GM18508 (cell line): ENCODE data around the gene NTN1.
"Not testable (repeated sequence)": the region's sequence is repeated elsewhere in the genome, so short reads cannot be mapped to it uniquely, and the experiment has no call there.

Source experiments
- ATAC-seq: cut with Tn5 transposase; IDR thresholded peaks from one replicate; pipeline ENCODE4 v1.9.1; 2021; ENCODE audit warnings: moderate number of reproducible peaks; ENCODE audit not compliant: insufficient read depth, unreplicated experiment

NTN1 gene

DNA sequence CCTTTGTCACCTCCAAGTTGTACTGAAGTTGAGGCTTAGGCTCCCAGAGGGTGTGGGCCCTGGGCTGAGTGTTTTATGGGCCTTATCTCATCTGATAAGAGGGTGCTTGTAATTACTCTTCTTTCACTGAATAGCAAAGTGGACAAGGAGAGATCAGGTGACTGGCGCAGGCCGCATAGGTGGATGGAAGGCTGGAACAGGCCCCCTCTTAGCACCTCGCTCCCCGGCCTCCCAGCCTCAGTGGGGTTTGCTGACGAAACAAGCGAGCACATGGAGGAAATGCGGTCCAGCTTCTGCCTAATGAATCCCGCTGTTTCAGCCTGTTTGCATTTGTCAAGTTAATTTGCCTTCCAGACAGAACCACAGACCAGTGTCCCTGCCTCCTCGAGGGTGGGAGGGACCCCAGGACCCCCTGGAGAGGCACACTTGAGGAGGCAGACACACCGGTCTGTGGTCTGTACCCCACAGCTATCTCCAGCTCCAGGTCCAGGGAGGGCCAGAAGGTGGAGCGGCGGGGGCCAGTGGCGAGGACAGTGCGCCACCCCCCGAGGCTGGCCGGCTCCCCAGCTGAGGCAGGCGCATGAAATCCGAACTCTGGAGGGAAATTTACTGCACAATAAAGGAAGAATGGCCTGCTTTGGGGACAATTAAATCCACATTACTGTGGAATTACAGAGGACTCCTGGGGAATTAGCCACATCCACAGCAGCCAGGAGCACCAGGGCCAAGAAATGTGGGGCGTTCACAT lies 123.4 kb downstream of the NTN1 start:
- no peak for ATAC-seq

DNA sequence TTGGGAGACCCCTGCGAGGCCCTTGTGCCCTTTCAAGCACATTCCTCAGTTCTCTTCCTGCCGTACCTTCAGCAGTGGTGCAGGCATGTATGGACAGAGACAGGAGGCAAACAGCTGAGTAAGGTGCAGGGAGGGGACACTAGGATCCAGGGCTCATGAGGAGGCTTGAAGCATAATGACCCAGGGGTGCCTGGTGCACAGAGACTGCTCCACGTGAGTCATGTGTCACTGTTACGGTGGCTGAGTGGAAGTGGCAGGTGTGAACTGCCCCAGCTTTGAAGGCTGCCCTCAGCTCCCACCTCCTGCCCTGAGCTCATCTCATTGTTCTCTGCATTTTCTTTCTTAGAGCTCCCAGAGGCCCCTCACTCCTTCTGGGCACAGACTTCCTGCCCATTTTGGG lies 124.8 kb downstream of the NTN1 start:
- no peak for ATAC-seq

DNA sequence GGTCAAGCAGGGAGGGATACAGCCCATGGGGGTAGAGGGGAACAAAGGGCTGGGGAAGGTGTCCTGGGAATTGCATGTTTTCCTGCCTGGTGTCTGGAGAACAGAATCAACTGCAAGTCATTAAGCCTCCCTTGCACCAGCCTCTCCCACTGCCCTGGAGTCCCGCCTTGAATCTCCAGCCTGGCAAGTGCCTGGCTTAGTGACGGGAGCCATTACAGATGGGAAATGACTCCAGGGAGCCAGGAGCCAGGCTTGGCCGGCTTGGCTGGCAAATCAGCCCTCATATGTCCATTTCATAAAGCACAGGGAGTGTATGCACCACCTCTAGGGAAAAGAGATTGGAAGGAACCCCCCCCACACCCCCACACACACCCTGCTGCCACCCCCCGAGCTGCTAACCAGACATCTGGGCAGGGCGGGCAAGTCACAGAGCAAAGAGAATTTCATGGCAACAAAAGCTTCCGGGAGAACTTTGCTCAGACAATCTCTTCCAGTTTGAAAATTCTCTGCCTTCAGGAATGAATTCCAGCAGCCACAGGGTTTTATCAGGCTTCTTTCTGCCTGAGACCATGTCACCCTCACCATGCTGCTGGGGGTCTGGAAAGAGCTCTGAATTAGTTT lies 127.7 kb downstream of the NTN1 start:
- no peak for ATAC-seq

DNA sequence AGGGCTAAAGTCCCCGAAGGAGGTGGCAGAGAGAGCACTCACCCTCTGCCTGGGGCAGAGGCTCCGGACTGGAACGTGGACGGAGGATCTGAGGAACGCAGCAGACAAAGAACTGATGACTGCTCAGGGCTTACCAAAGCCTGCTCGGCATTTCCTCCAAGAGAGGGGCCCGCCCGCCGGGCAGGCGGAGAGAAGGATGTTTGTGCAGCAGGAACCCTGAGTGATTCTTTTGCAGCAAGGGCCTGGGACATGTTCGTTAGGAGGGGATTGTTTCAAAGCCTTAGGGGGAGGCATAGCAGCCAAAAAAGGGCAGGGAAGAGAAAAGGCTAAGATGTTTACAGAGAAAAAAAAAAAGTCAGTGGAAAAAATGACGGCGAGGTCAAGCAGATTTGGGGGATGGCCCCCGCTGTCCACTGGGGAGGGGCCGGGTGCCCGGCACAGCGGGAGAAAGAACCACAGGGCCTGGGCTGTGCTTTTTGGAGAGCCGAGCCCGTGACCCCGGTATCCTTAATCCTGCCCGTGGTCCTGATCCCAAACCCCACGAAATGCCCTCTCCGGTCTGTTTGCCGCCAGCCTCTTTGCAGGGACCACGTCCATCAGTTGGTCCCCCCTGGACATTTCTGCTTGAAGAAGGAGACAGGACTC lies 129.3 kb downstream of the NTN1 start:
- ATAC-seq = no peak

DNA sequence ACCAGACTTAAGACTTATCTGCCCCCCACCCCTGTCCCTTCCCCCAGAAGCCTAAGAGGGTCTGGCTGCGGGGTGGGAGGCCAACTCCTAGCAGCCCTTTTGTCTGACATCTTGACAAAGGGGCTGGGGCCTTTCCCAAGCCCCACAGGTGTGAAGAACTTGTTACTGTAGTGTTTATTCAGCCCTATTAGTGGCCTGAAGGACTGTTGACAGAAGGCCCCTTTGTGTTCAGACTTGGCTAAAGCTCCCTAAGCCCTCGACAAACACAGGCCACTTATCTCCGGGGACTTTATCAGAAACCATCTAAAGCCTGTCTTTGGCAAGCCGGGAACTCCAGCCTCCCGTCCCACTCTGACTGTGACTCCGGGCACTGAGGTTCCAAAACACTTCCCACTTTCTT lies 129.8 kb downstream of the NTN1 start:
- no peak for ATAC-seq

DNA sequence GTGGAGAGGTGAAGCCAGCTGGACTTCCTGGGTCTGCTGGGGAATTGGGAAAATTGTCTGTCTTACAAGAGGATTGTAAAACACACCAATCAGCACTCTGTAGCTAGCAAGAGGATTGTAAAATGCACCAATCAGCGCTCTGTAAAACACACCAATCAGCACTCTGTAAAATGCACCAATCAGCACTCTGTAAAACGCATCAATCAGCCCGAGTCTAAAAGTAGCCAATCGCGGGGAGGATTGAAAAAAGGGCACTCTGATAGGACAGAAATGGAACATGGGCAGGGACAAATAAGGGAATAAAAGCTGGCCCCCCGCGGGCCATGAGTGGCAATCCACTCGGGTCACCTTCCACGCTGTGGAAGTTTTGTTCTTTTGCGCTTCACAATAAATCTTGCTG lies 130.4 kb downstream of the NTN1 start:
- ATAC-seq = not testable (repeated sequence)

DNA sequence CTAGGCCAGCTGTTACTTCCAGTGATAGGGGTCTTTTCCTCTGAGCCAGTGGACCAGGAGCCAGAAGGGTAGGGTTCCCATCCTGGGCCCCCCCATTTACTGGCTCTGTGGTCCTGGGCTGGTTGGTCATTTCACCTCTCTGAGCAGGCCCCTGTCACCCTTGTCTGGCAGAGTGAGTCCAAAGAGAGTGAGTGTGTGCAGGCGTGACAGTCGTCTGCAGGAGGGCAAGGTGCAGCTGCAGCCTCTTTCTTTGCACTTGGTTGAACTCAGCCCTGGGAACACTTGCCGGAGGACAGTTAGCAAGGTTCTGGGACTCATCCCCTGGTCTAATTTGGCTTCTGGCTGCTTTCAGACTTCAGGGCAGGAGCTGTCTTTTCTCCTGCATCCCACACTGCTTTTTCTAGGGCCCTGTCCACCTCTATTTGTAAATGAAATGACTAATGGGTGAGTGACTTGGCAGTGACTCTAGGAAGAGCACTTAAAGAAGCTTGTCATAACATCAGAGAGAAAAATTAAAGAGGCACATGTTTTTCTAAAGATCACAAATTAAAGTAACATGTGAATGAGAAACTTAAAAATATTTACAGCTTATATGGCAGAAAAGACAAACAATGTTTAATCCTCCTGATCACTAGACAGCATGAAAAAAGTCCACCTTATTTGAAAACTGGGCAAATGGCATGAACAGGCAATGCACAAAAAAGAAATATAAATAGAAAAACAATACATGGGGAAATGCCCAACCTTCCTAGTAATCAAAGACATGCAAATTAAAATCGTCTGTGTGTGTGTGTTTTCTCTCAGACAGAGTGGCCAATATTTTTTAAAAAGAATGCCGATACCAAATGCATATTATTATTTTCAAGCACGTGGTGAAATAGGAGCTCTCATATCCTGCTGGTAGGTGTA lies 137.5 kb downstream of the NTN1 start:
- no peak for ATAC-seq

DNA sequence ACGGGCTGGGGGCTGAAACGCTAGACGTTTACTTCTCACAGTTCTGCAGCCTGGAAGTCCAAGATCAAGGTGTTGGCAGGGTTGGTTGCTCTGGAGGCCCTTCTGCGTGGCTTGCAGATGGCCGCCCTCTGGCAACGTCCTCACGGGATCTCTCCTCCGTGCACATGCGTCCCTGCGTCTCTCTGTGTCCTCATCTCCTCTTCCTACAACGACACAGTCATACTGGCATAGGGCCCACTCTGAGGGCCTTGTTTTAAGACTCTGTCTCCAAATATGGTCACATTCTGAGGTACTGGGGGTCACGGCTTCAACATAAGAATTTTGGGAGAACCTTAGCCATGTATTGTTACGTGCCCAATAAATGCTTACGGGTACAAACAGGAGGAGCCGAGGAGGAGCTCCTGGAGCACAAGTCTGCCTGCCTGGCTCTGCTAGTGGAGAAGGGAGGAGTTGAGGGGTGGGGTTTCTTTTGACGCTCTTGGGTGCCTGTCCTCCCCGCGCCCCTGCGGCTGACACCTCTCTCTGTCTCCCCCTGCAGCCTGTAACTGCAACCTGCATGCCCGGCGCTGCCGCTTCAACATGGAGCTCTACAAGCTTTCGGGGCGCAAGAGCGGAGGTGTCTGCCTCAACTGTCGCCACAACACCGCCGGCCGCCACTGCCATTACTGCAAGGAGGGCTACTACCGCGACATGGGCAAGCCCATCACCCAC lies 141.1 kb downstream of the NTN1 start:
- ATAC-seq = no peak

DNA sequence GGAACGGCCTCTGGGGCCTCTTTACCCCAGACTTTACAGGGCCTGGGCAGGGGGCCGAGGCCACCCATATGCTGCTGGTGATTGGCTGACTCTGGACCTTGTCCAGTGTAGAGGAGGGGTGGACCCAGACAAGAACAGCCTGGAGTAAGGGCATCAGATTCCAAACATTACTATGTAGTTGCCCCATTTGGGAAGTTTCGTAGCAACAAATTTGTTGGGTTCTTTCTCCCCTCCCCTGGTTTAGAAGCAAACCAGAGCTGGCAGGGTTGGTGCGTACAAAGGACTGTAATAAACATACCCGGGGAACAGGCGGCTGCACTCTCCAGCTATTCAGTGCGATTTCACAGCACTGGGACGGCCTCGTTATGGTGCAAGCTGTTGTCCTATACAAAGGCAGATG lies 145.5 kb downstream of the NTN1 start:
- ATAC-seq = no peak

DNA sequence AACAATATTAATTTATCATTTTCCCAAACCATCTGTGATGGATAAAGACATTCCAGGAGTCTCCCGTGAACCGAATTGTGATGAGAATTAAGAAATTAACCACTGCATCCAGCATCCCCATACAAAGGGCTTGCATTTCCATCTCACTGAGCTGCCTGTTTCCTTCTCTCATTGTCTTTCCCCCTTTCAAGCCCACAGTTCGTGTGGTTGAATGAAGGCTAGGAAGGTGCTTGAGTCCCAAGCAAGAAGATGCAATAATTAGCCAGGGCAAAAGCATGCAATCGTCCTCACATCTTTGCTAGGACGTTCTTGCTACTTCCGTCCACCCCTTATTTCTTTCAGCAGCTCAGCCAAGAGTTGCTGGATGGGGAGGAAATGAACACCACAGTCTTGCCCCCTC lies 146.1 kb downstream of the NTN1 start:
- ATAC-seq = no peak

DNA sequence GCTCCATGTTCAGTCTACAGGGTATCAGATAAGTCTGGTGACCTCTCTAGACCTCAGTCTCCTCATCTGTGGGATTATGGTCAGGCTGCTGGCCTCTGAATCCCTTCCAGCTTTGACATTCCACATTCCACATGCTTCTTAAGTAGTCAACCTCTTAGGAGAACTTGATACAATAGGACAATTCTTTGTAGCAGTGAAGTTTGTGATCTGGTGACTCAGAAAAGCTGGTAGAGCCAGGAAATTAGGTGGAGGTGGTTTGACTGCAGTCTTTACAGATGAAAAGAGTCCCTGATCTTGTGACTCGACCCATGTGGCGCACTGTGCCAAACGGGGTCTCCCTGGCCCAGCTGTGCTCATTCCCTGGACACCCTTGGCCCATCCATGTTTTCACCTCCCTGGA lies 147.8 kb downstream of the NTN1 start:
- ATAC-seq = no peak

DNA sequence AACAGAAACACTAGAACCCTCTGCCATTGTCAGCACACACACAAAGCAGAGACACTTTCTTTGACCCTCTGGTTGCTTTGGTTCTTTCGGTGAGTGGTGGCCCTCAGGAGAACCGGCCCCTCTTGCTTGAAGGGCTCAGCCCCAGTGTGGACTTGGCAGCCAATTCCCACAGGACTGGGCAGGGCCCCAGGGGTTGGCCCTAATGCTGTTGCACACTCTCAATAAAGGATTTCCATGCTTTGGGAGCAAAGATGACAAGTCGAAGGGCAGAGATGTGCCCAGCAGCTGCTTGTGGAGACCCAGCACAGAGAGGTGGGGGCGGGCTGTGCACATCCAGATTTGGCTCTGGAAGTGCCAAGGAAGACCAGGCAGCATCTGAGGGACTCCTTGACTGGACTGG lies 149.0 kb downstream of the NTN1 start:
- no peak for ATAC-seq

DNA sequence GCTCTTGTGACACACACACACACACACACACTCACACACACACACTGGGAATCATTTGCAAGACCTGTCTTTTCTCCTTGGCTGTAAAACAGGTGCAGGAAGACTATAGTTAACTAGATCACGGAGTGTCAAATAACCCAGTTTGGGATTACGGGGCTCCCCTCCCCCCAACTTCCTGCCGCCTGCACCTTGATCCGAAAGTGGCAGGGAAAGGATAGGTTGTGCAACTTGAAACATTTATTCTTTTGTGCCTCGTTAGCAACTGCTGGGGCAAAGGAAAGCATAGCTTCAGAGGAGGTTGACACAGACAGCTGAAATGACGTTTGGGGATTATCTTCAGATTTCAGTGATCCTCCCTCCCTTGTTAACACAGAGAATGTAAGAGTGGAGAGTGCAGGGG lies 149.5 kb downstream of the NTN1 start:
- no peak for ATAC-seq

DNA sequence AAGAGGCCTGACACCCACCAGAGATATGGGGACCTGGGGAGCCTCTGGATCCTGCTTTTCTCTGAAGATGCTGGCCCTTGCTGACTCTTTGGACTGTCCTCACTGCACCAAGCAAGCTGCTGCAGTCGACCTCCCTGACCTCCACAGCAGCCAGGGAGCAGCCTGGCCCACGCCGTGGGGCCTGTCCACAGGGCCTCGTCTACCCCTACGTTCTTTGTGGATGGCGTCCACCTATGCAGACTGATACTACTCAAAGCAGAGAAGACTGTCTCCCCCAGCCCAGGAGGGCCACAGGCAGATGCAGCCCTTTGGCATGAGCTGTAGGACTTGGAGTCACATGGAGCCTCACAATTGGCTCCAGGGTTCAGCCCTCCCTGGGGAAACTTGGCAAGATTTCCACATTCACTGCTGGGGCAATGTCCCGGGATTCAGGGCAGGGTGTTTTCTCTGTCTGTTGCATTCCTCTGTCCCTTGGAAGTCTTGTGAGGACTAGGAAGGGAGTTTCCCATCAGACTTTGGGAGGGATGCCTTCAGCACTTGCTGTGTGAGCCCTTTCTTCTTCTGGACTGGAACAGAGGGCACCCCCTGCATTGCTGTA lies 152.2 kb downstream of the NTN1 start:
- no peak for ATAC-seq

DNA sequence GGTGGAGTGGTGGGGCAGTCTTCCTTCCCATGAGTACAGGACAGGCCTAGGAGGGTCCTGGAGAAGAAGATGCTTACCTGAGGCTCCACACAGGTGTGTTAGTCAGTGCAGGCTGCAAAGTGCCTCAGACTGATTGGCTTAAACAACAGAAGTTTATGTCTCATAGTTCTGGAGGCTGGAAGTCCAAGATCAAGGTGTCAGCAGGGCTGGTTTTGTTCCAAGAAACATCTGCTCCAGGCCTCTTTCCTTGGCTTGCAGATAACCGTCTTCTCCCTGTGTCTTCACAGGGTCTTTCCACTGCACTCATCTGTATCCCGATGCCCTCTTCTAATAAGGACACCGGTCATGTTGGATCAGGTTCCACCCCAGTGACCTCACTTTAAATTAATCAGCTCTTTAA lies 153.0 kb downstream of the NTN1 start:
- ATAC-seq = no peak

DNA sequence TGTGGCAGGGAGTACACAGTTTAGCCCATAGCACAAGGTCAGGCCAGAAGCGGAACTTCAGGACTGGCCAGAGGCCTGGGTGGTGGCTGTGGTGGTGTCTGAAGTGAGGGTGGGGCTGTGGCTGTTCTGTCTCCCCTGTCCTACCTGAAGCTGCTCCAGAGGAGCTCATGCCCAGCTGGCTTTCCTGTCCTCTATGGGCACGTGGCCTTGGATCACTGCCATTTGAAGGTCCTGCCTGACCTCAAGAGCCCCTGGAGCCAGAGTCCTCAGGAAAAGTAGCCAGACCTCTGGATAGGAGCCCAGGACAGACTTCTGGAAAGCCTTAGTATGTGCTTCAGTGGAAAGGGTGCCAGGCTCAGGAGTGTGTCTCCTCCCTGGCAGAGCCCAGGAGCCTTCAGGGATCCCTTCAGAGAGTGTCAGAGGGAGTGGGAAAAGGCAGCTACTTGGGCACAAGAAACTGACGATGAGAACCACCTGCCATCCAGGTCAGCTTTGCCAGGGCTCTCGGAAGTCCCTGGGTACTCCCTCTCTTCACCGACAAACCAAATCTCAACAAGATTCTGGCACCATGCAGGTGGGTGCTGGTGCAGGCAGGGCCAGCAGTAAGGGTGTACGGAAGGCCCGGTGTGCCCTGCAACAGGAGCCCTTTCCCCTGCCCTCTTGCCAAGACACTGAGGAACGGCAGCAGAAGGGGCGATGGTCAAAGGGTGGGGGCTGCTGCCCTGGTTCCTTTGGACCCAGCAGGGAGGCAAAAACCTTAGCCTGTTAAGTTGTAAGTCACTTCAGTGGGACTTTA lies 153.7 kb downstream of the NTN1 start:
- ATAC-seq = no peak

DNA sequence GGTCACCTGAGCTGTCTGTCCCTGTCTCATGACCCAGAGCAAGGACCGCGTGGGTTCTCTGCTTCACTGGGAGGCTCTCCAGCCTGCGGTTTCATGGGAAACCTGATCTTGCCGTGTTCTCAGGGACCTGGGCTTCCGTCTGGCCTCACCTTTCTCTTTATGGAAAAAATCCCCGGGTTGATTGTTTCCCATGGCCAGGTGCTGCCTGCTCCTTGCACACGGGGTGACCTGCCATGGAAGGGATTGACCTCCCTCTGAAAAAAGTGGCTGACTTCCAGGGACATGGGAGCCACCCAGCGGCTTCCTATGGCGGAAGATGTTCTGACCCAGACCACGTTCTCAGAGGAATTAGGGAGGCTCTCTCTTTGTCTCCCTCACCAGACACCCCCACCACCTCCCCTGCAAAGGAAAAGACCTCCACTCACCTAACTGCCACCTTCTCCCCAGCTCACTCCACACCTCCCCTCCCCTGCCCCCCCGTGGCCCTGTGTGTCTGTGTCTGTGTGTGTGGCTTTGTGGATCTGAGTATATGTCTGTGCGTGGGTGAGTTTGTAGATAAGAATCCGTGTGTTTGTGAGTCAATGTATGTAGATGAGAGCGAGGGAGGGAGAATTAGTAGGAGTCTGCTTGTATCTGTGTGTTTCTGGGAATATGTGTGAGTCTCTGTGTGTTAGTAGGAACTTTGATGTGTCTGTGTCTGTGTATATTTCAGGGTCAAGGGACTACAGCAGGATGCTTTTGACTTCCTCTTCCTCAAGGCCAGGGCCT lies 154.6 kb downstream of the NTN1 start:
- ATAC-seq = no peak

DNA sequence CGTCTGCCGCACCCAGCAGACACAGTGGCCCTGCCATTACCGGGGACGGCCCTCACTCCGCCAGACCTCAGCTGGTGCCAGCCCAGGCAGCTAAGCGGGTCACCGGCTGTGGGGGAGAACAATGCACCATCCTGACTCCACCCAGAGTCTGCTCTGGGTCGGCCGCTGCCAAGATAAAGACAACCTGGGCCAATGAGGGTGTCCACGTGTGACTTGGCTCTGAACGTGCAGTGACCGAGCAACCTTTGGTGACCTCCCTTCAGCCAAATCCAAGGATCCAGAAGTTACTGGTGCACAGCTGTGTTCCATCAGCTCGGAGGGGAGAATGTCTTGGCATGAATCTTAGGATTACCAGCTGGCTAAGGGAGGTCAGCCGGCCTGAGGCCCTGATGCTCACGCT lies 155.9 kb downstream of the NTN1 start:
- no peak for ATAC-seq
